ENCODE data around the gene TRPV3.

DNA sequence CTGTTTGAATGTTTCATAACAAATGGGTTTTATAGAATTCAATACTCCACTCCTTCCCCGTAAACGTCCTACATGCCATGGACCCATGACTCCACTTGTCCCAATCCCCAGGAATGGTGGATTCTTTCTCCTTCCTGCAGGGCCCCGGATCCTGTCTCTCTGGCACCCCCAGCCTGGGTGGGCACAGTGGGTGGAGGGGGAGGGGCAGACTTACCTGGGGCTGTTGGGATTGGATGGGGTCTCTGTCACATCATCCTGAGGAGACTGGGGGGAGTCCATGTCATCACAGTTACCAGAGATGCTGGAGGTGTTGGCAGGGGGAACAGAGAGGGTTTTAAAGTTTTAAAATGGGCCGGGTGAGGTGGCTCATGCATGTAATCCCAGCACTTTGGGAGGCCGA, 13.2 kb downstream of the TRPV3 start:
- TF ChIP-seq, protein P1, sequence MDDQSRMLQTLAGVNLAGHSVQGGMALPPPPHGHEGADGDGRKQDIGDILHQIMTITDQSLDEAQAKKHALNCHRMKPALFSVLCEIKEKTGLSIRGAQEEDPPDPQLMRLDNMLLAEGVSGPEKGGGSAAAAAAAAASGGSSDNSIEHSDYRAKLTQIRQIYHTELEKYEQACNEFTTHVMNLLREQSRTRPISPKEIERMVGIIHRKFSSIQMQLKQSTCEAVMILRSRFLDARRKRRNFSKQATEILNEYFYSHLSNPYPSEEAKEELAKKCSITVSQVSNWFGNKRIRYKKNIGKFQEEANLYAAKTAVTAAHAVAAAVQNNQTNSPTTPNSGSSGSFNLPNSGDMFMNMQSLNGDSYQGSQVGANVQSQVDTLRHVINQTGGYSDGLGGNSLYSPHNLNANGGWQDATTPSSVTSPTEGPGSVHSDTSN (CRISPR knock-in tag; IDR thresholded peaks at IDR 0.05; ENCODE audit: borderline replicate concordance), result no peak
- TF ChIP-seq NFE2L1 (CRISPR knock-in tag; IDR thresholded peaks at IDR 0.05; ENCODE audit: borderline replicate concordance) (no peak), KAT2B (IDR thresholded peaks at IDR 0.05; ENCODE audit: borderline replicate concordance, low read depth, low read length) (no peak), SRY (CRISPR knock-in tag; IDR thresholded peaks at IDR 0.05) (no peak), ZNF274 (CRISPR knock-in tag; IDR thresholded peaks at IDR 0.05) (no peak), ZNF589 (CRISPR knock-in tag; conservative IDR thresholded peaks at IDR 0.05) (no peak)
- TF ChIP-seq, protein P2, sequence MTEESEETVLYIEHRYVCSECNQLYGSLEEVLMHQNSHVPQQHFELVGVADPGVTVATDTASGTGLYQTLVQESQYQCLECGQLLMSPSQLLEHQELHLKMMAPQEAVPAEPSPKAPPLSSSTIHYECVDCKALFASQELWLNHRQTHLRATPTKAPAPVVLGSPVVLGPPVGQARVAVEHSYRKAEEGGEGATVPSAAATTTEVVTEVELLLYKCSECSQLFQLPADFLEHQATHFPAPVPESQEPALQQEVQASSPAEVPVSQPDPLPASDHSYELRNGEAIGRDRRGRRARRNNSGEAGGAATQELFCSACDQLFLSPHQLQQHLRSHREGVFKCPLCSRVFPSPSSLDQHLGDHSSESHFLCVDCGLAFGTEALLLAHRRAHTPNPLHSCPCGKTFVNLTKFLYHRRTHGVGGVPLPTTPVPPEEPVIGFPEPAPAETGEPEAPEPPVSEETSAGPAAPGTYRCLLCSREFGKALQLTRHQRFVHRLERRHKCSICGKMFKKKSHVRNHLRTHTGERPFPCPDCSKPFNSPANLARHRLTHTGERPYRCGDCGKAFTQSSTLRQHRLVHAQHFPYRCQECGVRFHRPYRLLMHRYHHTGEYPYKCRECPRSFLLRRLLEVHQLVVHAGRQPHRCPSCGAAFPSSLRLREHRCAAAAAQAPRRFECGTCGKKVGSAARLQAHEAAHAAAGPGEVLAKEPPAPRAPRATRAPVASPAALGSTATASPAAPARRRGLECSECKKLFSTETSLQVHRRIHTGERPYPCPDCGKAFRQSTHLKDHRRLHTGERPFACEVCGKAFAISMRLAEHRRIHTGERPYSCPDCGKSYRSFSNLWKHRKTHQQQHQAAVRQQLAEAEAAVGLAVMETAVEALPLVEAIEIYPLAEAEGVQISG (CRISPR knock-in tag; IDR thresholded peaks at IDR 0.05), result no peak
